Upper lobe of left lung (tissue), 6 donors: ENCODE measurements around the gene ELK4. TPM values are rescaled to one million over a fixed set of nuclear protein-coding genes. Genes with fewer than 3 reads are reported as not detected.

ENCODE experiments used
- ATAC-seq, 2 donors: fragments of 200-7000 bp; cut with Tn5 transposase; one replicate each; pipeline ENCODE4 v1.9.1; 2022; ENCODE audit warnings: mild to moderate bottlenecking in 2 of 2, moderate library complexity in 2 of 2; ENCODE audit not compliant: low FRiP score in 2 of 2
- DNase-seq, 2 donors: peaks; one replicate each; pipeline ENCODE4 v3.0.0-alpha.2; 2019 to 2020
- H3K27ac ChIP-seq, 4 donors: fragments of 200-600 bp; sonication (generic); one replicate each; pipeline ENCODE4 v1.5.1; 2016 to 2019
- H3K27me3 ChIP-seq, 4 donors: fragments of 200-600 bp; sonication (generic); one replicate each; pipeline ENCODE4 v1.5.1; 2017 to 2019
- H3K36me3 ChIP-seq, 4 donors: fragments of 200-600 bp; sonication (generic); one replicate each; pipeline ENCODE4 v1.5.1; 2016 to 2019
- H3K4me1 ChIP-seq, 4 donors: fragments of 200-600 bp; sonication (generic); one replicate each; pipeline ENCODE4 v1.5.1; 2018 to 2019
- H3K4me3 ChIP-seq, 4 donors: fragments of 200-600 bp; sonication (generic); one replicate each; pipeline ENCODE4 v1.5.1; 2017 to 2019; ENCODE audit warnings: mild to moderate bottlenecking in 2 of 4, moderate library complexity in 1 of 4
- H3K9me3 ChIP-seq, 4 donors: fragments of 200-600 bp; sonication (generic); one replicate each; pipeline ENCODE4 v1.5.1; 2018 to 2019
- EP300 ChIP-seq, 4 donors: sonication (generic); formaldehyde crosslinking; IDR thresholded peaks; one replicate each; pipeline ENCODE4 v1.5.1; 2017; ENCODE audit warnings: antibody characterized with exemption in 4 of 4, control low read depth in 2 of 4
- POLR2A ChIP-seq, 4 donors: fragments of 450-650 bp; IDR thresholded peaks; one replicate each; pipeline ENCODE4 v1.5.1; 2016 to 2017; ENCODE audit warnings: antibody characterized with exemption in 4 of 4, mild to moderate bottlenecking in 2 of 4
- POLR2AphosphoS5 ChIP-seq, 2 donors: sonication (generic); formaldehyde crosslinking; IDR thresholded peaks; one replicate each; pipeline ENCODE4 v1.5.1; 2017; ENCODE audit warnings: antibody characterized with exemption in 2 of 2
- WGBS, 2 donors: methylation state at CpG; one replicate each; pipeline ENCODE4 v1.1.5; 2017 to 2018; 5-methylcytosine and 5-hydroxymethylcytosine counted together
- total RNA-seq, 6 donors: library from RNA; depleted of rRNA in 4 of 6; stranded (reverse); fragments of >200 nt in 4 of 6; gene quantifications; one replicate each; pipeline versions ENCODE4 v1.1.0 to v1.2.1, GENCODE V29; 2016 to 2021
- TF ChIP-seq, protein P1 (sequence below), 6 experiments: fragments of 450-650 bp in 4 of 6; fragments of 200-600 bp in 2 of 6; sonication (generic) in 2 of 6; IDR thresholded peaks; one replicate each; pipeline ENCODE4 v1.5.1; 2016 to 2019; ENCODE audit warnings: antibody characterized with exemption in 6 of 6
- donor health status: DM: no; HTN: no; CAD: no; lungs with moderate emphysema.
- donor health status: DM: no; HTN: yes; CAD: no; lungs with severe emphysema.

Gene ELK4
- total RNA-seq, 6 donors from 2014 or later = 15.7 to 65.4 (median 30.2) TPM

DNA sequence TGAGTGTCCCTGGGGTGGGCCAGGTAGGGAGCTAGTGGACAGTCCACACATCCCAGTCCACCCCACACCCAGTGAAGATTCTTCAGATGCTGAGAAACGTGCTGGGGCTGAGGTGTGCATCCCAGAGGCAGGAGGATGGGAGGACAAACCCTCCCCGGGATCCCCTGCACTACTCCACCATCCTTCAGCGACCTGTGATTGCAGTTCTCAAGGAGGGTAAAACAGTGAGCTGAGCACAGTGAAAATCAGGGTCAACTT, 51.0 kb downstream of the ELK4 start:
- WGBS, 2 donors = 86 to 87% methylated on average over 2 to 3 of the region's 3 CpGs
- Histone ChIP-seq H3K4me1 (peaks cover 18 to 48% (median 30%) of the 10 kb centered on the region in 4 donors), H3K9me3 (no peaks in the 10 kb centered on the region), H3K27ac (peak overlapping the region in 3 of 4 donors; percentile 71 to 85 (median 77)), H3K27me3 (no peaks in the 10 kb centered on the region), H3K4me3 (no peak overlapping the region), H3K36me3 (no peaks in the 10 kb centered on the region)
- DNase-seq (no peak), ATAC-seq (no peak)
- TF ChIP-seq, protein P1, sequence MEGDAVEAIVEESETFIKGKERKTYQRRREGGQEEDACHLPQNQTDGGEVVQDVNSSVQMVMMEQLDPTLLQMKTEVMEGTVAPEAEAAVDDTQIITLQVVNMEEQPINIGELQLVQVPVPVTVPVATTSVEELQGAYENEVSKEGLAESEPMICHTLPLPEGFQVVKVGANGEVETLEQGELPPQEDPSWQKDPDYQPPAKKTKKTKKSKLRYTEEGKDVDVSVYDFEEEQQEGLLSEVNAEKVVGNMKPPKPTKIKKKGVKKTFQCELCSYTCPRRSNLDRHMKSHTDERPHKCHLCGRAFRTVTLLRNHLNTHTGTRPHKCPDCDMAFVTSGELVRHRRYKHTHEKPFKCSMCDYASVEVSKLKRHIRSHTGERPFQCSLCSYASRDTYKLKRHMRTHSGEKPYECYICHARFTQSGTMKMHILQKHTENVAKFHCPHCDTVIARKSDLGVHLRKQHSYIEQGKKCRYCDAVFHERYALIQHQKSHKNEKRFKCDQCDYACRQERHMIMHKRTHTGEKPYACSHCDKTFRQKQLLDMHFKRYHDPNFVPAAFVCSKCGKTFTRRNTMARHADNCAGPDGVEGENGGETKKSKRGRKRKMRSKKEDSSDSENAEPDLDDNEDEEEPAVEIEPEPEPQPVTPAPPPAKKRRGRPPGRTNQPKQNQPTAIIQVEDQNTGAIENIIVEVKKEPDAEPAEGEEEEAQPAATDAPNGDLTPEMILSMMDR (IDR thresholded peaks at IDR 0.05) = no peak
- TF ChIP-seq EP300 (IDR thresholded peaks at IDR 0.05) (no peak), POLR2A (IDR thresholded peaks at IDR 0.05) (no peak), POLR2AphosphoS5 (IDR thresholded peaks at IDR 0.05) (no peak)

DNA sequence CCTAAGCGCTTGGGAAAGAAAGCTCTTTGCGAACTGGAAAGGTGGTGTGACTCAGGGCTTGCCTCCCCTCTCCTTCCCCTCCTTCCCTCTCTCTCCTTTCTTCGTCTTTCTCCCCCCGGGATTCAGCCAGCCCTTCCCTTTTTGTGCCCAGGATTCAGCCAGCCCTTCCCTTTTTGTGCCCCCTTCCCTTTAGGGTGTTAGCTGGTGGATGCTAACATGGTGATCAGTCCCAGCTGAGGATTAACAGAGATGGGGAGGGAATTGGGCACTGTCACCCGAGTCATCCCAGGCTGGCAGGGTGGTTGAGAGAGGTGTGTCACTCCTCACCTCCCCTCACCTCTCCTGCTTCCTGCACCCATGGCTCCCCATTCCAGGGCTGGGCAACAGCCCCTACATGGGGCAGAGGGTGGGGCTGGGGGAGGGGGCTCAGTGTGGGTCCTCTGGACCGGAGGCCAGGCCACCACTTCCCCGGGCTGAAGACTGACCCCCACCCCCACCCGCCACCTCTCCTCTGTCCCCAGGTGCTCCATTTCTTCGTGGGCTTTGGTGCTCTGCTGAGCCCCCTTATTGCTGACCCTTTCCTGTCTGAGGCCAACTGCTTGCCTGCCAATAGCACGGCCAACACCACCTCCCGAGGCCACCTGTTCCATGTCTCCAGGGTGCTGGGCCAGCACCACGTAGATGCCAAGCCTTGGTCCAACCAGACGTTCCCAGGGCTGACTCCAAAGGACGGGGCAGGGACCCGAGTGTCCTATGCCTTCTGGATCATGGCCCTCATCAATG, 51.5 kb downstream of the ELK4 start:
- WGBS, 2 donors = 88 to 94% methylated on average over 8 to 13 of the region's 15 CpGs
- peak; percentile 19 to 30 for DNase-seq
- peak overlapping the region in 3 of 4 donors; percentile 71 to 85 (median 77) for H3K27ac ChIP-seq

DNA sequence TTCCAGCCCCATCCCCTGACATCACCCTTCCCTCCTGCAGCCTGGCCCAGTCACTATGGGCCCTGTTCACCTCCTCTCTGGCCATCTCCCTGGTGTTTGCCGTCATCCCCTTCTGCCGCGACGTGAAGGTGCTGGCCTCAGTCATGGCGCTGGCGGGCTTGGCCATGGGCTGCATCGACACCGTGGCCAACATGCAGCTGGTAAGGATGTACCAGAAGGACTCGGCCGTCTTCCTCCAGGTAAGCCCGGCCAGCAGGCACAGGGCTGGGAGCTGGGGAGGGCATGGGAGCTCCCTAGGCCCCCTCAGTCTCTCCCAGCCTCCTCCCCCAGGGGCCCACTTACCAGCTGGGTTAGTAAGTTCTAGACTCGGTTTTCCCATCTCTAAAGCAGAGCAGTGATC, 52.1 kb downstream of the ELK4 start:
- peaks cover 21 to 45% (median 31%) of the 10 kb centered on the region in 4 donors for H3K4me1 ChIP-seq
- H3K27me3 ChIP-seq = no peaks in the 10 kb centered on the region
- WGBS, 2 donors = 91 to 93% methylated on average over 12 of the region's 12 CpGs
- H3K9me3 ChIP-seq = no peaks in the 10 kb centered on the region
- ATAC-seq = no peak
- peak in 1 of 2 donors; percentile 54 for DNase-seq
- no peaks in the 10 kb centered on the region for H3K36me3 ChIP-seq
- H3K27ac ChIP-seq = peak overlapping the region in 2 of 4 donors; percentile 71 to 85
- H3K4me3 ChIP-seq = no peak overlapping the region
- TF ChIP-seq POLR2AphosphoS5 (IDR thresholded peaks at IDR 0.05) = no peak
- TF ChIP-seq, protein P1 (IDR thresholded peaks at IDR 0.05) = no peak
- TF ChIP-seq EP300 (IDR thresholded peaks at IDR 0.05) = no peak
- no peak for TF ChIP-seq POLR2A (IDR thresholded peaks at IDR 0.05)

More for the DNA sequence above, 51.5 kb downstream of the ELK4 start:
- no peaks in the 10 kb centered on the region for H3K9me3 ChIP-seq
- no peaks in the 10 kb centered on the region for H3K36me3 ChIP-seq
- no peaks in the 10 kb centered on the region for H3K27me3 ChIP-seq
- TF ChIP-seq, protein P1 (IDR thresholded peaks at IDR 0.05) = no peak
- no peak for TF ChIP-seq EP300 (IDR thresholded peaks at IDR 0.05)
- no peak for TF ChIP-seq POLR2AphosphoS5 (IDR thresholded peaks at IDR 0.05)
- TF ChIP-seq POLR2A (IDR thresholded peaks at IDR 0.05) = no peak
- no peak for ATAC-seq
- no peak overlapping the region for H3K4me3 ChIP-seq
- H3K4me1 ChIP-seq = peaks cover 21 to 48% (median 31%) of the 10 kb centered on the region in 4 donors

DNA sequence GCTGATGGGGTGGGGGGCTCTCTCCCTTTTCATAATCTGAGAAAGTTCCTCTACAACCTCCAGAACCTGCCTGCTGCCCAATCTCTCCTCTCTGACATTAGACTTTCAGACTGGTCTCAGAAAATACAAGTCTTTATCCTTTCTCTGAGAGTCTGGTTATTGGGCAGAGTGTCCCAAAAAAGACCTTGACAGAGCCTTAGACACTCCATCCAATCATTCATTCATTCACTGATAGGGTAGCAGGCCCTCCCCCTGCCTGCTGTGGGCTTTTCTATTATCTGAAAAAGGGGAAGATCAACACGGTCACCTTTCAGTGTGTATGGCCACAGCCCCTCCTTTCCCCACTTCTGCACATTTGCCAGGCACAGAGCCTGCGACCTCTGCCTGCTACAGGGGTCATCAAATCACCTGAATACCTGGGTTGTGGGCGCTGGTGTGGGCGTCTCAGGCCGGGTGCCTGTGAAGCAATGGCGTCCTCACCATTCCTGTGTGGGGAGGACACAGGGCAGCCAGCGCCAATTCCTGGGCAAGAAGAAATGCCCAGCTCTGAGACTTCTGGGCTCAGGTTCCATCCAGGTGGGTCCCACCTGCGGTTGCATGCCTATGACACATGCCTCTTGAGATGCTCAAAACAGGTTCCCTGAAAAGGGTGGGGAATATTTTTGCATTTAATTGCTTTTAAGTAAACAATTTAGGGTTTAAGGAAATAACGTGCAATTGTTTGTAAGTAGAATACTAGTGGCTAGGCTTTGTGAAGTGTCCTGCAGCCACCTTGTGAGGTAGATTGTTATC, 52.8 kb downstream of the ELK4 start:
- TF ChIP-seq POLR2AphosphoS5 (IDR thresholded peaks at IDR 0.05) (no peak), EP300 (IDR thresholded peaks at IDR 0.05) (no peak), POLR2A (IDR thresholded peaks at IDR 0.05) (no peak)
- TF ChIP-seq, protein P1 (IDR thresholded peaks at IDR 0.05) = no peak
- peak in 1 of 2 donors; percentile 32 for DNase-seq
- H3K4me1 ChIP-seq = peaks cover 21 to 43% (median 31%) of the 10 kb centered on the region in 4 donors
- H3K4me3 ChIP-seq = no peak overlapping the region
- H3K9me3 ChIP-seq = no peaks in the 10 kb centered on the region
- no peaks in the 10 kb centered on the region for H3K36me3 ChIP-seq
- 55 to 70% methylated on average over 9 of the region's 9 CpGs for WGBS, 2 donors
- no peaks in the 10 kb centered on the region for H3K27me3 ChIP-seq
- peak overlapping the region in 2 of 4 donors; percentile 14 to 71 for H3K27ac ChIP-seq
- ATAC-seq = no peak
